Thymus (tissue), 11 donors: Measurements from ENCODE around the gene LPCAT3. TPM values are rescaled to one million over a fixed set of nuclear protein-coding genes. Genes with fewer than 3 reads are reported as not detected.
A peak's percentile ranks its signal among the peaks of the same experiment; 100 is the strongest.

Experiments
- DNase-seq, 9 donors: peaks; one replicate each; pipeline ENCODE4 v3.0.0-alpha.2; 2013; ENCODE audit warnings: low spot score in 9 of 9, low read depth in 6 of 9, missing footprints in 1 of 9
- H3K27ac ChIP-seq, 2 donors: one replicate each; pipeline ENCODE4 v1.5.1; 2013; ENCODE audit warnings: control low read depth in 1 of 2, low read depth in 1 of 2, low read length in 1 of 2, mild to moderate bottlenecking in 1 of 2, moderate library complexity in 1 of 2
- H3K27me3 ChIP-seq, 2 donors: one replicate each; pipeline ENCODE4 v1.5.1; 2013; ENCODE audit warnings: low read length in 1 of 2; ENCODE audit not compliant: control insufficient read depth in 2 of 2, insufficient read depth in 1 of 2
- H3K36me3 ChIP-seq, 2 donors: one replicate each; pipeline ENCODE4 v1.5.1; 2013; ENCODE audit warnings: low read length in 1 of 2, mild to moderate bottlenecking in 1 of 2, moderate library complexity in 1 of 2; ENCODE audit not compliant: control insufficient read depth in 2 of 2, insufficient read depth in 2 of 2
- H3K4me1 ChIP-seq, 2 donors: one replicate each; pipeline ENCODE4 v1.5.1; 2013; ENCODE audit warnings: low read length in 2 of 2; ENCODE audit not compliant: control insufficient read depth in 2 of 2, insufficient read depth in 2 of 2
- H3K4me3 ChIP-seq, 2 donors: one replicate each; pipeline ENCODE4 v1.5.1; 2013; ENCODE audit warnings: low read length in 2 of 2, control low read depth in 1 of 2, mild to moderate bottlenecking in 1 of 2
- H3K9me3 ChIP-seq, 2 donors: one replicate each; pipeline ENCODE4 v1.5.1; 2013; ENCODE audit warnings: low read length in 1 of 2, mild to moderate bottlenecking in 1 of 2; ENCODE audit not compliant: control insufficient read depth in 2 of 2, insufficient read depth in 1 of 2
- WGBS: extraction: QIAGEN DNeasy Blood & Tissue Kit; methylation state at CpG from one replicate; pipeline ENCODE4 v1.1.7; 2013; 5-methylcytosine and 5-hydroxymethylcytosine counted together
- polyA plus RNA-seq: library from polyadenylated mRNA; stranded (reverse); fragments of 200-250 nt; gene quantifications from one replicate; pipeline ENCODE4 v1.2.3, GENCODE V29; 2013
- total RNA-seq: library from RNA; stranded (reverse); fragments of 120-200 nt; gene quantifications from one replicate; pipeline ENCODE4 v1.2.4, GENCODE V29; 2013
- donor health status: healthy.

LPCAT3 gene
- total and polyA plus RNA-seq, 2 donors = 16.1 to 28.2 TPM

DNA sequence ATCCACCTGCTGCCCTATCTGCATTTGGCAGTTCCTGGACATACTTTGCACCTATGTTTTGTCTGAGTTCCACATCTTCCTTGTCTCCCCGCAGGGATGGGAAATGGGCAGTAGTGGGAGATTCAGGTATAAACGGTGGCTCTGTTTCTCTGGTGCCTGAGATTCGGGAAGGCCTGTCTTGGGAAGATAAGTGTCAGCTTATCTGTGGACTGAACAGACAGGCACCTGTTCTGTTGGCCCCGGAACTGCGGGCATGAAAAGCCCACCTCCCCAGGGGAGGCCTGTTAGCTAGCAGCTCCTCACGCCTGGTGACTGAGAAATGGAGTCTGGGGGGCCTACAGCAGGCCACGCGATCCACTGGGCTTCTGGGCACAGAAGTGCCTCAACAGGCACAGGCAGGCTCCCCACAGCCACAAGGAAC is 53.7 kb downstream of the LPCAT3 start:
- peaks cover 52 to 79% of the 10 kb centered on the region in 2 donors for H3K36me3 ChIP-seq
- 83% methylated on average over 8 of the region's 8 CpGs for WGBS
- DNase-seq = no peak
- peak overlapping the region; percentile 50 to 64 for H3K27ac ChIP-seq
- H3K27me3 ChIP-seq = no peaks in the 10 kb centered on the region
- no peak overlapping the region for H3K4me3 ChIP-seq
- H3K9me3 ChIP-seq = peaks cover 0 to 7% of the 10 kb centered on the region in 2 donors
- peaks cover 26 to 72% of the 10 kb centered on the region in 2 donors for H3K4me1 ChIP-seq

- Histone ChIP-seq H3K36me3 (peaks cover 59 to 81% of the 10 kb centered on the region in 2 donors), H3K4me3 (peak overlapping the region; percentile 19 to 41), H3K27ac (peak overlapping the region; percentile 15 to 38), H3K9me3 (peaks cover 0 to 7% of the 10 kb centered on the region in 2 donors), H3K4me1 (peaks cover 28 to 72% of the 10 kb centered on the region in 2 donors), H3K27me3 (no peaks in the 10 kb centered on the region)
- no peak for DNase-seq
- WGBS = 94% methylated on average over 17 of the region's 17 CpGs
These were observed 54.4 kb downstream of the LPCAT3 start for GRCh38 chr12:6963791-6964413.

DNA sequence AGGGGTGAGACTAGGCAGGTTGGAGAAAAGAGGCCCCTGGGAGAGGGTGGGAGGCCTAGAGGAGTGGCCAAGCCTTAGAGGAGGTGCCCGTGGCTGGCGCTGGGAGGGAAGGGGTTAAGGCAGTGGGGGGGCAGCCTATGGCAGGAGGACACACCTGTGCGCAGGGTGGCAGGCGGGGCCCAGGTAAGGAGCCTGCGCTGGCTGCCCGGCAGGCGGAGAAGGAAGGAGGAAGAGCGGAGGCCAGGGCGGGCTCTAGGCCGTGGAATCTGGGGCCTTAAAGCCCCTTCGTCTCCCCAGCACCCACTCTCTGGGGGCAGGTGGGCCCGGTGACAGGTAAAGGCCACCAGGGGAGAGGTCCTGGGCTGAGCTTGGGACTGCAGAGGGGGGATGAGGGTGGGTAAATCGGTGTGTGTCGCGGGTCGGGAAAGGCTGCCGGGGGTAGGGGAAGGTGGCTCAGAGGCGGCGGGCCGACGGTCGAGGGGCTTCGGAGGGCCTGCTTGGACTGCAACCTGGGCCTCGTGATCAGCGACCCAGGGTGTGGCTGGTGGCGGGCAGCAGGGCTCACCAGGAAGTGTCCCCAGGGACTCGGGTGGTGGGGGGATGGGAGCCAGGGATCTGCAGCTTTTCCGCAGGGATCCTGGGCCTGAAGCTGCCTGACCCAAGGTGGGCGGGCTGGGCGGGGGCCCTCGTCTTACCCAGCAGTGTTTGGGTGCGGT is 55.1 kb downstream of the LPCAT3 start:
- Histone ChIP-seq H3K27ac (peak overlapping the region; percentile 76 to 80), H3K9me3 (peaks cover 0 to 7% of the 10 kb centered on the region in 2 donors), H3K4me3 (peak overlapping the region; percentile 31 to 41), H3K36me3 (peaks cover 59 to 81% of the 10 kb centered on the region in 2 donors), H3K4me1 (peaks cover 34 to 74% of the 10 kb centered on the region in 2 donors), H3K27me3 (no peaks in the 10 kb centered on the region)
- no peak for DNase-seq
- 95% methylated on average over 32 of the region's 32 CpGs for WGBS

- Histone ChIP-seq H3K4me3 (peak overlapping the region in 1 of 2 donors; percentile 20), H3K36me3 (peaks cover 59 to 81% of the 10 kb centered on the region in 2 donors), H3K4me1 (peaks cover 41 to 81% of the 10 kb centered on the region in 2 donors), H3K27me3 (no peaks in the 10 kb centered on the region), H3K9me3 (peaks cover 0 to 7% of the 10 kb centered on the region in 2 donors), H3K27ac (peak overlapping the region; percentile 69 to 76)
- no peak for DNase-seq
- 83% methylated on average over 25 of the region's 25 CpGs for WGBS
These were observed 55.8 kb downstream of the LPCAT3 start for GRCh38 chr12:6962285-6963015.

DNA sequence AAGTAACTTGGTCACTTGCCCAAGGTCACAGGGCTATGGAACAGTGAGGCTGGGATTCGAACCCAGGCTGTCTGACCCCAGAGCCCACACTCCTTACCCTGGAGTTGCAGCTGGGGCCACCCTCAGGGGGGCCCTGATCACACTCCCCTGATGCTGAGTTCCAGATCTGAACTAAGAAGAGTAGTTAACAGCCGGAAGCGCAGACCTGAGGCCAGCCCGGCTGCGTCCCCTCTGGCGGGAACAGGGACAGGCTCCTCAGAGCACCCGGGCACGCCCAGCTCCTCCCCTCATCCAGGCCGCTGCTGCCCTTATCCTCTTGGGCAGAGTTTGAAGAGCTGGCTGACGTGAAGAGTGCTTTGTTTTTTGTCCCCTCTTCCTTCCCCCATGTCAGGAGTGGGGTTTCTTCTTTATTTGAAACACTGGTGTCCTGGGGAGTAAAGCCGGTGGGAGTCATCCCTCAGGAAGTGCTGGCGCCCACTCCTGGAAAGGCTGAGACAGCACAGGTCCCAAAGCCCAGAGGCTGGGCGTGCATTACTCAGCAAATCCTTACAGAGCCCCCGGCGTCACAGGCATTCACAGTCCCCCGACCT is 56.5 kb downstream of the LPCAT3 start:
- Histone ChIP-seq H3K4me1 (peaks cover 47 to 82% of the 10 kb centered on the region in 2 donors), H3K4me3 (no peak overlapping the region), H3K9me3 (peaks cover 0 to 7% of the 10 kb centered on the region in 2 donors), H3K36me3 (peaks cover 59 to 81% of the 10 kb centered on the region in 2 donors), H3K27me3 (no peaks in the 10 kb centered on the region), H3K27ac (peak overlapping the region; percentile 69 to 76)
- DNase-seq = peak in 1 of 9 donors; percentile 33
- 59% methylated on average over 16 of the region's 16 CpGs for WGBS

DNA sequence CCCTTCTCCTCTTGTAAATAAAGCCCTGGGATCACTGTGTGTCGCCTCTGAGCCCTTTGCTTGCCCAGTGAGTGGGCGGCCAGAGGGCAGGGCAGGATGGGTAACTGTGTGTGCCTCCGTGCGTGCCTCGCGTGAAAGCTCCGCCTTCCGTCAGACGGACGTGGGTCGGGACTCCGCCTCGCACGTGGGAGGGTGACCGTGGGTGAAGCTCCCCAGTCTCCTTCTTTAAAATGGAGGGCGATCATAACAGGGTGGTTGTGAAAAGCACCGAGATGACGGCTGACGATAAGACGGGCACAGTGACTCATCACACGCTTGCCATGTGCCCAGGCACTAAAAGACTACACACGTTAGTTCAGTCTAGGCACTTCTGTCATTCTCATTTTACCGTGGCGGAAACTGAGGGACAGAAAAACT is 57.0 kb downstream of the LPCAT3 start:
- Histone ChIP-seq H3K4me3 (no peak overlapping the region), H3K27me3 (no peaks in the 10 kb centered on the region), H3K36me3 (peaks cover 61 to 81% of the 10 kb centered on the region in 2 donors), H3K4me1 (peaks cover 50 to 84% of the 10 kb centered on the region in 2 donors), H3K27ac (peak overlapping the region; percentile 69 to 76), H3K9me3 (peaks cover 0 to 7% of the 10 kb centered on the region in 2 donors)
- DNase-seq = peak in 1 of 9 donors; percentile 69
- 70% methylated on average over 24 of the region's 24 CpGs for WGBS

GRCh38 chr12:6960593-6961277 is 57.5 kb downstream of the LPCAT3 start:
- no peak for DNase-seq
- peaks cover 0 to 7% of the 10 kb centered on the region in 2 donors for H3K9me3 ChIP-seq
- H3K4me1 ChIP-seq = peaks cover 53 to 86% of the 10 kb centered on the region in 2 donors
- WGBS = 92% methylated on average over 13 of the region's 13 CpGs
- H3K36me3 ChIP-seq = peaks cover 63 to 81% of the 10 kb centered on the region in 2 donors
- no peak overlapping the region for H3K4me3 ChIP-seq
- peak overlapping the region; percentile 69 to 76 for H3K27ac ChIP-seq
- no peaks in the 10 kb centered on the region for H3K27me3 ChIP-seq

- no peak overlapping the region for H3K4me3 ChIP-seq
- WGBS = 93% methylated on average over 26 of the region's 26 CpGs
These were observed 58.3 kb downstream of the LPCAT3 start for GRCh38 chr12:6959805-6960592.

More at GRCh38 chr12:6959805-6960592, 58.3 kb downstream of the LPCAT3 start:
- H3K4me1 ChIP-seq = peaks cover 58 to 87% of the 10 kb centered on the region in 2 donors
- no peaks in the 10 kb centered on the region for H3K27me3 ChIP-seq
- peaks cover 65 to 81% of the 10 kb centered on the region in 2 donors for H3K36me3 ChIP-seq
- DNase-seq = no peak
- H3K9me3 ChIP-seq = peaks cover 0 to 7% of the 10 kb centered on the region in 2 donors
- H3K27ac ChIP-seq = peak overlapping the region; percentile 68 to 69
